ENCODE measurements around the gene IPO5.
"Not testable (repeated sequence)": the region's sequence is repeated elsewhere in the genome, so short reads cannot be mapped to it uniquely, and the experiment has no call there.

The IPO5 gene

GRCh38 chr13:97951376-97951775 is 2.1 kb upstream of the IPO5 start:
- DNase-seq: no peak

GRCh38 chr13:97952831-97953230 is 644 bp upstream of the IPO5 start:
- DNase-seq: not testable (repeated sequence)

- no peak for DNase-seq
Measured at GRCh38 chr13:97961340-97961739, 7.9 kb downstream of the IPO5 start.

GRCh38 chr13:97962887-97963286 is 9.4 kb downstream of the IPO5 start:
- no peak for DNase-seq

- DNase-seq: no peak
Measured at GRCh38 chr13:97967226-97967625, 13.8 kb downstream of the IPO5 start.

GRCh38 chr13:97967948-97968347 is 14.5 kb downstream of the IPO5 start:
- no peak for DNase-seq

- no peak for DNase-seq
Measured at GRCh38 chr13:97971519-97971918, 18.0 kb downstream of the IPO5 start.

- no peak for DNase-seq
Measured at GRCh38 chr13:97974773-97975172, 21.3 kb downstream of the IPO5 start.

- DNase-seq: no peak
Measured at GRCh38 chr13:97975280-97975847, 21.9 kb downstream of the IPO5 start.

- peak; percentile 96 for DNase-seq
Measured at GRCh38 chr13:97975848-97976609, 22.6 kb downstream of the IPO5 start.

GRCh38 chr13:97976610-97977521 is 23.4 kb downstream of the IPO5 start:
- DNase-seq: peak; percentile 71

- no peak for DNase-seq
Measured at GRCh38 chr13:97977982-97978381, 24.5 kb downstream of the IPO5 start.

GRCh38 chr13:97978651-97979050 is 25.2 kb downstream of the IPO5 start:
- DNase-seq: no peak

GRCh38 chr13:97979051-97979450 is 25.6 kb downstream of the IPO5 start:
- DNase-seq: no peak

GRCh38 chr13:97979556-97979955 is 26.1 kb downstream of the IPO5 start:
- no peak for DNase-seq

- DNase-seq: no peak
Measured at GRCh38 chr13:97982286-97982685, 28.8 kb downstream of the IPO5 start.

- DNase-seq: no peak
Measured at GRCh38 chr13:97986835-97987234, 33.4 kb downstream of the IPO5 start.

GRCh38 chr13:97999653-98000052 is 46.2 kb downstream of the IPO5 start:
- no peak for DNase-seq

- DNase-seq: no peak
Measured at GRCh38 chr13:98004107-98004506, 50.6 kb downstream of the IPO5 start.

GRCh38 chr13:98004997-98005396 is 51.5 kb downstream of the IPO5 start:
- DNase-seq: peak; percentile 67

- no peak for DNase-seq
Measured at GRCh38 chr13:98007001-98007400, 53.5 kb downstream of the IPO5 start.

- no peak for DNase-seq
Measured at GRCh38 chr13:98013241-98013640, 59.8 kb downstream of the IPO5 start.

- no peak for DNase-seq
Measured at GRCh38 chr13:98014766-98015165, 61.3 kb downstream of the IPO5 start.

GRCh38 chr13:98018293-98018692 is 64.8 kb downstream of the IPO5 start:
- DNase-seq: no peak

All from islet precursor cell (in vitro differentiated cells).